GM18861 (cell line): ENCODE data around the gene PPDPF.
"Not testable (repeated sequence)": the region's sequence is repeated elsewhere in the genome, so short reads cannot be mapped to it uniquely, and the experiment has no call there.

Experiments
- ATAC-seq: cut with Tn5 transposase; IDR thresholded peaks from one replicate; pipeline ENCODE4 v1.9.1; 2021; ENCODE audit not compliant: unreplicated experiment

The PPDPF gene

GRCh38 chr20:63561624-63562396 is 41.2 kb downstream of the PPDPF start:
- no peak for ATAC-seq

GRCh38 chr20:63562461-63563224 is 42.1 kb downstream of the PPDPF start:
- no peak for ATAC-seq

GRCh38 chr20:63563225-63563935 is 42.8 kb downstream of the PPDPF start:
- ATAC-seq: no peak

GRCh38 chr20:63564036-63564810 is 43.7 kb downstream of the PPDPF start:
- ATAC-seq: no peak

- ATAC-seq: no peak
Observed at GRCh38 chr20:63565021-63565698, 44.6 kb downstream of the PPDPF start.

GRCh38 chr20:63565699-63566335 is 45.3 kb downstream of the PPDPF start:
- no peak for ATAC-seq

GRCh38 chr20:63566395-63567135 is 46.0 kb downstream of the PPDPF start:
- no peak for ATAC-seq

GRCh38 chr20:63567136-63567385 is 46.5 kb downstream of the PPDPF start:
- ATAC-seq: no peak

- no peak for ATAC-seq
Observed at GRCh38 chr20:63567386-63568169, 47.0 kb downstream of the PPDPF start.

- ATAC-seq: no peak
Observed at GRCh38 chr20:63568170-63568981, 47.8 kb downstream of the PPDPF start.

- ATAC-seq: no peak
Observed at GRCh38 chr20:63568986-63569949, 48.7 kb downstream of the PPDPF start.

GRCh38 chr20:63570281-63571086 is 49.9 kb downstream of the PPDPF start:
- ATAC-seq: no peak

- ATAC-seq: not testable (repeated sequence)
Observed at GRCh38 chr20:63571087-63571478, 50.5 kb downstream of the PPDPF start.
